Measurements from ENCODE around the gene ANKRD37.

The ANKRD37 gene

DNA sequence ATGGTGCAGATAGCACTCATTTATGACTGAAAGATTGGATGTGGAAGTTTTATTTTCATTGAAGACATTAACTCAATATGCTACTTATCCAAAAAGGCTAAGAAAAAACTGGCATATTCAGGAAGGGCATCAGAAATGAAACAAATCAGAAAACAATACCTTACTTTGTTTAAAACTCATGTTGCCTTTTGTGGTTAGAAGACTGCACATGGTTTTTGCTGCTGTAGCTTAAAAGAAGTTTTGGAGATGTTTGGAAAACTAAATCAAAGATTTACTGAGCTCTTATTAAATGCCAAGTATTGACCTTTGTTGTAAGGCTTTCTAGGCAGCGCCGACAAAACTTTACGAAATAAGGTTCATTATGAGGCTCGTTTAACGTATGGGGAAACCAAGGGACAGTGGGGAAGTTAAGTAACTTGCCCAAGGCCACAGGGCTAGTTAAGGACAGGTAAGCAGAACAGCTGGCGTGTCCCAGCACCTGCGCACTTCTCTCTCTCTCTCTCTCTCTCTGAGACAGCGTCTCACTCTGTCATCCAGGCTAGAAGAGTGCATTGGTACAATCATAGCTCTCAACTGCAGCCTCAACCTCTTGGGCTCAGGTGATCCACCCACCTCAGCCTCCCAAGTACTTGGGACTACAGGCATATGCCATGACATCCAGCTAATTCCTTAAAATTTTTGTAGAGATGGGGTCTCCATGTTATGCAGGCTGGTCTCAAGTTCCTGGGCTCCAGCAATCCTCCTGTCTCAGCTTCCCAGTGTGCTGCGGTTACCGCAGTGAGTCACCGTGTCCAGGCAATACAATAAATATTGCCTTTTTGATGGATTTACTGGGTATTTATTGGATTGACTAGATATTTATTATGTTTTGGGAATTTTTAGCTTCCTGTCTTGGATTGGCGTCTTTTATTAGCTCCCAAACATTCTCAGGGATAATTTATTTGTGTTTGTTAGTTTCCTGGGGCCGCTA lies 17.0 kb upstream of the ANKRD37 start:
- in situ Hi-C loops (cut with HindIII; ENCODE audit: low sequenced_read_pairs) = loop anchor here (25.0 kb wide), 1 partner anchor 192 kb away; no protein-coding TSS in a partner anchor

DNA sequence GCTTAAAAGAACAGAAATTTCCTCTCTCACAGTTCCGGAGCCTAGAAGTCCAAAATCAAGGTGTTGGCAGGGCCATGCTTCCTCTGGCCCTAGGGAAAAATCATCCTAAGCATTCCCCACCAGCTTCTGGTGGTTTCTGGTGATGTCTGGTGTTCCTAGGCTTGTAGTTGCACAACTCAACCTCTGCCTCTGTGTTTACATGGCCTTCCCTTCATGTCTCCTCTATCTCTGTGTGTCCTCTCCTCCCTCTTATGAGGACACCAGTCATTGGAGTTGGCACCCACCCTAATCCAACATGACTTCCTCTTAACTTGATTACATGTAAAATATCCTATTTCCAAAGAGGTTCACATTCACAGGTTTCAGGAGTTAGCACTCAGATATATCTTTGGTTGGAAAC lies 16.3 kb upstream of the ANKRD37 start:
- in situ Hi-C loops (cut with HindIII; ENCODE audit: low sequenced_read_pairs) = loop anchor here (25.0 kb wide), 1 partner anchor 193 kb away; no protein-coding TSS in a partner anchor

DNA sequence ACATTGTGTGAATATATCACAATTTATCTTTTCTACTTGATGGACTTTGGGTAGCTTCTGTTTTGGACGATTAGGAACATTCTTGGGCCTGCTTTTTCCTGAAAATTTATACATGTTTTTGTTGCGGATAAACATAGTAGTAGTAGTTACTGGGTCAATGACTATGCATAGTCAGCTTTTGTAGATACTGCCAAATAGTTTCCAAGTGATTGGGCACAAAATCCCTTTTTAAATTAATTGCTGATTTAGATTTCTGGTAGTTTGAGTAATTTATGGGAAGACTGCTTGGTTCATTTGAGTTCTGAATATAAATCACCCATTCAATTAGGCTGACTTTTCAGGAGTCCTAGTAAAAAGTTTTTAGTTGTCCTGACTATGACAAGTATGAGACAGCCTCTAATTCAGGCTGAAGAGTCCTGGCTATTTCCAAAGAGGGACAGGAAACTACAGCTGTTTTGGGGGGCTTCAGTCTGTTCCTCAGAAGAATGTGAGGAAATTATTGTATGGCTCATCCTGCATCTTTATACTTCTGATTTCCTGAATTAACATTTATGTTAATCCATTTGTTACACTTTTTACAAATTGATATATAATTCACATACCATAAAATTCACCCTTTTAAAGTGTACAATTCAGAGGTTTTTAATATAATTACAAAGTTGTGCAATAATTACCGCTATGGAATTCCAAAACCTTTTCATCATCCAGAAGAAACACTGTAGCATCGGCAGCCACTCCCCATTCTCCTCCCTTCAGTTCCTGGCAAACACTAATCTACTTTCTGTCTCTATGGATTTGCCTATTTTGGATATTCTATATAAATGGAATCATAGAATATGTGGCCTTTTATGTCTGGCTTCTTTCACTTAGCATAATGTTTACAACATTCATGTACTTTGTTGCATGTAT lies 15.1 kb upstream of the ANKRD37 start:
- in situ Hi-C loops (cut with HindIII; ENCODE audit: low sequenced_read_pairs) = loop anchor here (25.0 kb wide), 1 partner anchor 194 kb away; no protein-coding TSS in a partner anchor

DNA sequence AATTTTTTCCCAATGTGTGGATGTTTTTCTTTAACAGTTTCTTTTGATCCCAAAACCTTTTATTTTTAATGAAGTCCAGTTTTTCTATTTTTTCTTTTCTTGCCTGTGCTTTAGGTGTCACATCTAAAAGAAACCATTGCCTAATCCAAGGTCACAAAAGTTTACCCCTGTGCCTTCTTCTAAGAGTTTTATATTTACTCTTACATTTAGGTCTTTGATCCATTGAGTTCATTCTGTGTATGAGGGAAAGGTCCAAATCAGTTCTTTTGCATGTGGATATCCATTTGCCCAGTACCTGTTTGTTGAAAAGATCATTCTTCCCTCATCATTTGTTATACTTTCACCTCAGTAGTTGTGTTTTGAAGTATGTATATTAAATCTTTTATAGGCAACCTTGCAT lies 13.9 kb upstream of the ANKRD37 start:
- in situ Hi-C loops (cut with HindIII; ENCODE audit: low sequenced_read_pairs) = loop anchor here (25.0 kb wide), 1 partner anchor 195 kb away; no protein-coding TSS in a partner anchor

DNA sequence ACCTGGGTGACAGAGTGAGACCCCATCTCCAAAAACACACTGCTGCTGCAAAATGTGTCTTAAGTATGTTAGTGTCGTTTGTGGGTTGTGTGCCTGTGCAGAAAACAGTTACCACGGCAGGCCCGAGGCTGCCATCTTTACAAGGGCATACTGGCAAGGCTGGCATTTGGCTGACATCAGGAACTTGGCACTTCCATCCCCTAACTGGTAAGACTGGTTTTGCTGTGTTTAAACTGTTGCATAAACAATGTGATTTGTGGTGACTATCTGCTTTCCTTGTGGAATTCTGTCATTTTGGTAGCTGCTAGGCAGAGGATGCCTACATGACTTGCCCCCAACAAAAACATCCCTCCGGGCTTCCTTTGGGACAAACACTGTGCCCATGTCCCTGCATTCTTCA lies 13.2 kb upstream of the ANKRD37 start:
- in situ Hi-C loops (cut with HindIII; ENCODE audit: low sequenced_read_pairs) = loop anchor here (25.0 kb wide), 1 partner anchor 196 kb away; no protein-coding TSS in a partner anchor

DNA sequence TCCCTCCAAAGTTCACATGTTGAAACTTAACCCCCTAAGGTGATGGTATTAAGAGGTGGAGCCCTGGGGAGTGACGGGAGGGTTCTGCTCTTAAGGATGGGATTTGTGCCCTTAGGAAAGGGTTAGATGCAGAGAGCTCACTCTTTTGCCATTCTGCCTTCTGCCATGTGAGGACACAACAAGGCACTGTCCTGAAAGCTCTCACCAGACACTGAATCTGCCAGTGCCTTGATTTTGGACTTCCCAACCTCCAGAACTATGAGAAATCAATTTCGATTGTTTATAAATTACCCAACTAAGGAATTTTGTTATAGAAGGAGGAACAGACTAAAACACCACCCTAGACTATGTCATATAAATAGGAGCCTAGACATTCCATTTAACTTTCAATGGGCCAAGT lies 12.6 kb upstream of the ANKRD37 start:
- in situ Hi-C loops (cut with HindIII; ENCODE audit: low sequenced_read_pairs) = loop anchor here (25.0 kb wide), 1 partner anchor 197 kb away; no protein-coding TSS in a partner anchor

DNA sequence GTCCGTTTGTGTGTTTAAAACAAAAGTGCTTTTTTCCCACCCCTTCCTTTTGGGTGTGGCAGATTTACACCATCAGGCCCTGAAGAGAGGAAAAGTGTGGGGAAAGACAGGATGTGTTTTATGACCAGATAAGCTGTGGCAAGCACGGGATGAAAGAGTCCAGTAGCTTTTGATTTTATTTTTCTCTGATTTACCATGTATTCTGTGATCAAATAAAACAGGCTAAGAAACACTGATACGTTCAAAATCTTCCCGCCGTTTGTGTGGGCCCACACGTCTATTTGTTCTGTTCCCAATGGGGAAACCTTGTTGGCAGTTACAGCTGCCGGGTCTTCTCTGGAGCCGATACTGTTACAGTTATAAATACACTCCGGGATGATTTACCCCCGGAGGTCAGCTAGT lies 11.7 kb upstream of the ANKRD37 start:
- in situ Hi-C loops (cut with HindIII; ENCODE audit: low sequenced_read_pairs) = loop anchor here (25.0 kb wide), 1 partner anchor 198 kb away; no protein-coding TSS in a partner anchor

DNA sequence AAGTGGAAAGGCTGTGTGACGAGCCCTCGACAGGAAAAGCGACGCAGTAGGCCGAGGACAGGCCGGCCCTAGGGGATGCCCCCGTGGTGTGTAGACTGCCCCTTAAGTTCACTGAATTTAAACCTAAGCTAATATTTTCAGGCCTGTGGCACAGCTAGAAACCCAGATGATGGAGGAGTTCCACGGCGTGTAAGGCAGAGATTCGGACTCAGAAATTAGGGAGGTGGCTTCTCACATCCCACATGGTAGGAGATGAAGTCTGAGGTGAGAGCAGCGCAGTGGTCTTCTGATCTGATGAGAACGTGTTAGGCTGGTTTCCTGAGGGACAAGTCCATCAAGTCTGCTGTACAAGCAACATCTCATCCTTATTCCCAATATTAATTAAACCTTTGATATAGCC lies 8.7 kb upstream of the ANKRD37 start:
- in situ Hi-C loops (cut with HindIII; ENCODE audit: low sequenced_read_pairs) = loop anchor here (25.0 kb wide), 1 partner anchor 201 kb away; no protein-coding TSS in a partner anchor

DNA sequence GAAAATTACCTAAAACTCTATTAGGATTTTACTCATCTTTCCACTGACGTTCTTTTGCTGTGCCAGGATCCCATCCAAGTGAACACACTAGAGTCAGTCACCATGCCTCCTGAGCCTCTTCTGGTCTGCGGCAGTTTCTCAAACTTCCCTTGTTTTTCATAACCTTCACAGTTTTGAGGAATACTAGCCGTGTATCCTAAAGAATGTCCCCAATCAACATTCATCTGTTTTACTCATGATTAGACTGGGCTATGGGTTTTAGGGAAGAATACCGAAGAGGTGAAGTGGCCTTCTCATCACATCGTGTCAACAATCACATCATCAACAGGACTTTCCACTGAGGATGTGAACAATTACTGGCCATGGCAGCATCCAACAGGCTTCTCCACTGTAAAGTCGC lies 5.7 kb upstream of the ANKRD37 start:
- in situ Hi-C loops (cut with HindIII; ENCODE audit: low sequenced_read_pairs) = loop anchor here (25.0 kb wide), 1 partner anchor 204 kb away; no protein-coding TSS in a partner anchor

DNA sequence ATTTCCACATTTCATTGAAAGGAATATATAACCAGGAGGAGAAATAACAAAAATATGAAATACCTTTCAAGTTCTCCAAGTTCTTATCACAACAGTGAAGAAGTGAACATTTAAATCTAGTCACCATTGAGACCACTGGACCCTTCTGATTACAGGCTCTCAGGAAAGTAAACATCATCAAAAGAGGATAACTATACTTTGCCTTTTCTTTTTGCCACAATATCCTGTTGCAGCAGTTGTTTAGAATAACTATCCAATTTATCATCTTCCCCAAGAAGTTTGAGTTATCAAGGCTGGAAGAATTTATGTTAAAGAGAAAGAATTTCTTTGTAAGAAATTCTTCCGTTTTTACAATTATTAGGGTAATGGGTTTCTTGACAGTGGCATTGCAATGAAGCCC lies 4.5 kb upstream of the ANKRD37 start:
- in situ Hi-C loops (cut with HindIII; ENCODE audit: low sequenced_read_pairs) = loop anchor here (25.0 kb wide), 1 partner anchor 205 kb away; no protein-coding TSS in a partner anchor

DNA sequence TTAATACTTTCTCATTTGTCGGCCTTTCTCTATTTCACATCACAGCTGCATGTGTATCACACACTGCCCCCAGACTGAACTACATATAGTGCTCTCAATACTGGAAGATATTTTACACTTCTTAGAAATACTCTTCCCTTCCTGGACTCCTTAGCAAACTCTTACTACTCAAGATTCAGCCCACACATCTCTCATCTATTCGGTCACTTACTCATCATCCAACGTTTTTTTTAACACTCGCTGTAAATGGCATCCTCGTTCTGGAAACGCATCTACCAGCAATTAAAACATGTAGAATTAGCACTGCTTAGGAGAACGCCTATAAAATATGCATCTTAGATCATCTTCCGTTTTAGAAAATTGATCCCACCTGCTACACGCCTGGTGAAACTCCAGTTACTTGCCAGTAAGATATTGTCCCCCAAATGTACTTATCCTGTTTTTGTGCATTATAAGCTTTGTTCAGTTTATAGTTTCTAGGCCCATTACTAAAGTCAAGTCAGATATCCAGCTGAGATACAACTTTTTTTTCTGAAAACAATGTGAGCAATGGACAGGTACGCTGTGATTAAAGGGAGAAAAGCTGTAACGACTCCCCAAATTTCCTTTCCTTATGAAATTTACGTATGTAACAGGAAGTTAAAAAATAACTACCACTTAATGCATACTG lies 1.9 kb upstream of the ANKRD37 start:
- in situ Hi-C loops (cut with HindIII; ENCODE audit: low sequenced_read_pairs) = loop anchor here (25.0 kb wide), 1 partner anchor 207 kb away; no protein-coding TSS in a partner anchor

DNA sequence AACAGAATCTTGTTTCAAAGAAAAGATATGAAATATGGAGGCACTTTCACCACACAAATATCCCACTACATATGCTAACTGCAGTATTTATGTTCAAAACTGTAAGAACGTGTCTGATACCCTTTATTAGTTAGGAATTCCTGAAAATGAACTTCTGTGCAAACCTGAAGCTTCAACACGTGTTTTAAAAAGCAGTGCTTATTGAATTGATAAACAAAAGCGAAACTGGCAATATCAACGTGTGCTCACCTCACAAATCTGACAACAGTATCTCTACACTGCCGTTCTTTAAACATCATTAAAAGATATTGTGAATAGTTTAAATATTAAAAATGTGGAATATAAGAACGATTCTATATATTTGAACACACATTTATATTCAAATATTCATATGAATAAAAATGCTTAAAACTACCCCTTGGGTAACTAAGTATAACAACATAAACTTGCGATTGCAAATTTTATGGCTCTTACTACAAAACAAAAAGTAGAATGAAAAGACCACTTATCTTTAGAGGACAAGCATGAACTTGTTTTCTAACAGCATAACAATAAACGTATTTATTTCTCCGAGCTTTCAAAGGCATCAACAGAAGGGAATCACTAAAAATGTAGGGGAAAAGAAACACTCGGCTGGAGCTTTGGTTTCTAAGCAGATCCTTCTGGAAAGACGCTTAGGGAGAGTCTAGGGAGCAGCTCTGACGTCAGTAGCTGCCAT lies 1.2 kb upstream of the ANKRD37 start, which contains the start of gene LRP2BP:
Gene LRP2BP, minus strand, starts transcription at position 687 of the 718 bp plus-strand sequence. CDS start 17,738 bp downstream, outside the sequence.
- in situ Hi-C loops (cut with HindIII; ENCODE audit: low sequenced_read_pairs) = loop anchor here (25.0 kb wide), 1 partner anchor 208 kb away; no protein-coding TSS in a partner anchor

DNA sequence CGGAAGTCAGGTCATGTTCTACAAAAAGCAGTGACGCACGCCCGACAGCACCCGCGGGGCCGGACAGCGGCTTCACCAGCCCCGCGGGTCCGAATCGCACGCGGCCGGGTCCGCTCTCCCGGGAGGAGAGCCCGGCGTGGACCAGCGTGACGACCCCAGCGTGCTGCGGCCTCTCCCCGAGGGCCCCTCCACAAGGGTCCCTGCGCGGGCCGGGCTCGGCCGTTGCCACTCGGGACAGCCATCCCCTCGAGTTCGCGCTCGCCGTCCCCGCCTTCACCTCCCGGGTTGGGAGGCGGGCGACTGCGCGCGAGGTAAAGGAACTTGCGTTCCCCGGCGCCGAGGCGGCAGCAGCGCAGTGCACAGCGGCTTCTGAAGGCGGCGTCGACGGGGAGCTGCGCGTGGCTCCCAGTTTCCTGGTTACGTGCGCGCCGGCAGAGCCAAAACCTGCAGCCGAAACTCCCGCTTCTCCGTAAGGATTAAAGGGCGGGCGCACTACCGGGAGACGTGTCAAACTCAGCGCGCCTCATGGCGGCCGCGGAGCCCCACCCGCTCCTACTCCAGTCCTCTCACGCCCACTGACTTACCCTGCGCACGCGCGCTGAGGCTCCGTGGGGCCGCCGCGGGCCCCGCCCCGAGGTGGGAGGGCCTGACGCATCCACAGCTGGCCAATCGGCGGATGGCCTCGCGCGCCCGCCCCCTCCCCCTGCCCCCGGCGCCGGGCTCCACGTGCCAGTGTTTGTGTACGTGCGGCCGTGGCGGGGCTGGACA lies 501 bp upstream of the ANKRD37 start:
- in situ Hi-C loops (cut with HindIII; ENCODE audit: low sequenced_read_pairs) = loop anchor here (25.0 kb wide), 1 partner anchor 209 kb away; no protein-coding TSS in a partner anchor

DNA sequence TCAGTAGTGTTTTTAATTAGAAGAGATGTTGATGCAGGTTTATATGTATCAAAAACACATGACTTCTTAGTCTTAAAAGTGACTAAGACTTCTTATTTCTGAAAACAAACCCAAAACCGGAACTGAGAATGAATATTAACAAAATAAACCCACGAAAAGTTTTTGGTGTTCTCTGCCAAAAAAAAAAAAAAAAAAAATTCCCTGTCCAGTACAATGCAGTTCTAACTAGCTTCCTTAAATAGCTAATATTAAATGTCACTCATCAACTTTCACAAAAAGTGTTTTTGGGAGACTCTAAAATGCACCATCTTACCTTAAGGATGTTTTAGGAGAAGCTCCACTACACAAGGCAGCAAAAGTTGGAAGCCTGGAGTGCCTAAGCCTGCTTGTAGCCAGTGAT lies 2.0 kb downstream of the ANKRD37 start:
- in situ Hi-C loops (cut with HindIII; ENCODE audit: low sequenced_read_pairs) = loop anchor here (25.0 kb wide), 1 partner anchor 211 kb away; no protein-coding TSS in a partner anchor

DNA sequence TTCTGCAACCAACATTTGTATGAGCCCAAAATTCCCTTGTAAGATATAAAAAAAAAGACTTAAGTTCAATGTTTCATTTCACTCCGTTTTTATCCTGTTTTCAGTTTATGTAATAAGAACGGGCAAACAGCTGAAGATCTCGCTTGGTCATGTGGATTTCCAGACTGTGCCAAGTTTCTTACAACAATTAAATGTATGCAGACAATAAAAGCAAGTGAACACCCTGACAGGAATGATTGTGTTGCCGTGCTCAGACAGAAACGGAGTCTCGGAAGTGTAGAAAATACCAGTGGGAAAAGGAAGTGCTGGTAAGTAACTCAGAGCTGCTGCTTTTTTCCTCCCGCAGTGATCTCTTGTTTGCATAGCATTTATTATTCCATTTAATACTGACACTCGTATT lies 2.8 kb downstream of the ANKRD37 start:
- in situ Hi-C loops (cut with HindIII; ENCODE audit: low sequenced_read_pairs) = loop anchor here (25.0 kb wide), 1 partner anchor 212 kb away; no protein-coding TSS in a partner anchor

DNA sequence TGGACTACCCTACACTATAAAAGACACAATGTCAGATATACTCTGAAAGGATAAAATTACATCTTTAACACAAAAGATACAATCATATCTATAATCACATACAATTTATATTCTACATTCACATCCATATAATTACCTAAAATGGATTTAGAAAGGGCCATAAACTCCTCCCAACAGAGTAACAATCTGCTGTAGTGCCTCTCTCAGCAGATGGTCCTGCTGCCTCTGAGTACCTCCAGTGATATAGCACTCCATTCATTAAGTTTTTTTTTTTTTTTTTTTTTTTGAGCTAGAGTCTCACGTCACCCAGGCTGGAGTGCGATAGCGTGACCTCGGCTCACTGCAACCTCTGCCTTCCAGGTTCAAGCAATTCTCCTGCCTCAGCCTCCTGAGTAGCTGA lies 7.4 kb downstream of the ANKRD37 start:
- in situ Hi-C loops (cut with HindIII; ENCODE audit: low sequenced_read_pairs) = no loop called here

DNA sequence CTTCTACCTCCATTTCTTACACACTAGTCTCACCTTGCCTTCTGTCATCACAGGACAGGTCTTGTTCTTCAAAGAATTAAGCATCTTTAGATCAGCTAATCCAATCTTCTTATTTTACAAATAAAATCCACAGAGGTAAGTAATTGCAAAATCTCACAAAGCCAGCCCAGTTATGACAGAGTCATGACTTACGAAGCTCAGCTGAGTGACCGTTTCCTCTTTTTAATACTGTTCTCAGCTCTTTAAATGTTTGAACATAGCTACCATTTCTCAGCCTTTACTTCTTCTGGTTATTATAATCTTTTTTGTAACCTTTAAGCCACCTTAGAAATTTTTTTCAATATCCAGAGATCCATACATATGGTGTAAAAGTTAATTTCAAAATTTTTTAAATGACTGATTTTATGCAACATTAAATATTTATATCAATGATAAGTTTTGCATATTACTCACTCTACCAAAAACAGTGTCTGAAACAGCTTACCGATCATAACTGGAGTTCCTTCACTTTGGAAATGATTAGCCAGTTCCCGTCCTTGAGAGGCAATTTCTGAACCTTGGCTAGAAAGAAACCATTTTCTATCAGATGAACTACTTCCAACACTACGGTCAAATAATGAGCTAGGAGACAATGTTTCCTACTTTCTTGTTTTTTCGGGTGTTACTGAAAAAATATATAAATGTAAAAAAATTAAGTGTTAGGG lies 8.8 kb downstream of the ANKRD37 start:
- in situ Hi-C loops (cut with HindIII; ENCODE audit: low sequenced_read_pairs) = no loop called here

DNA sequence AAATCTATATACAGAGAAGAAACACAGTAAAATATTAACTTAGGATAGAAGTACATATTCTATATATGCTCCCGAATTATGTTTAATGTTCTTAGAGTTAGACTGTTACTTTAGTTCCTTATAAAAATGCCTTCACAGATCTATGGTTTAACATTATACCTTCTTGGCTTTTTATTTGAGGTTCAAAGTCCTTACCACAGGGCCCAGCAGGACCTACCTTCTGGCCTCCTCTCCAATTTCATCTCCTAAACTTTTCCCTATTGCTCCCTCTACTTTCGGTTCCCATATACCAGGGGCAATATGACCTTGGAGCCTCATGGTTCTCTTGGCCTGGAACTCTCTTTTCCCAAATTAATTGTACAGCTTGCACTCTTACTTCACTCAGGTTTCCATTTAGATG lies 11.8 kb downstream of the ANKRD37 start:
- in situ Hi-C loops (cut with HindIII; ENCODE audit: low sequenced_read_pairs) = no loop called here

All from DLD1 (cell line).